Caco-2 (cell line): ENCODE results near the gene FUOM. TPM values are rescaled to one million over a fixed set of nuclear protein-coding genes. Genes with fewer than 3 reads are reported as not detected.

ENCODE experiments used
- BruUV-seq: library from RNA; stranded (reverse); fragments of 400-500 nt; replicated peaks from 2 replicates; lab custom pipeline; 2021; lab: Mats Ljungman, UMichigan
- CTCF ChIA-PET: fragments of 300-600 bp; sonication (Branson Sonifier 250); formaldehyde crosslinking; loops from one replicate; lab custom pipeline; 2022; ENCODE audit warnings: antibody characterized with exemption; lab: Charles Lee
- POLR2A ChIA-PET: fragments of 300-600 bp; sonication (Branson Sonifier 250); formaldehyde crosslinking; loops from one replicate; lab custom pipeline; 2022; ENCODE audit warnings: antibody characterized with exemption; lab: Charles Lee
- DNase-seq, 2 experiments: peaks; one replicate each; pipeline versions ENCODE4 v3.0.0 to v3.0.0-alpha.2; 2020 to 2022
- H3K27me3 ChIP-seq: replicated peaks from 2 replicates; pipeline ENCODE4 v1.6.0; 2011; ENCODE audit warnings: low read length; ENCODE audit not compliant: control insufficient read depth, insufficient read depth
- H3K36me3 ChIP-seq: 2 replicates; pipeline ENCODE4 v1.5.1; 2011; ENCODE audit warnings: low read length; ENCODE audit not compliant: control insufficient read depth, insufficient read depth
- H3K4me1 ChIP-seq: fragments of 250-450 bp; sonication (Bioruptor Pico); 2 replicates; pipeline ENCODE4 v1.5.1; 2020; ENCODE audit warnings: mild to moderate bottlenecking
- H3K4me3 ChIP-seq: 2 replicates; pipeline ENCODE4 v1.5.1; 2011; ENCODE audit warnings: low read depth, mild to moderate bottlenecking, control low read depth, low read length
- H3K9me3 ChIP-seq: fragments of 250-450 bp; sonication (Bioruptor Pico); 2 replicates; pipeline ENCODE4 v1.5.1; 2020; ENCODE audit warnings: mild to moderate bottlenecking, moderate library complexity
- H3K27ac Mint-ChIP-seq: one replicate; pipeline ENCODE4 v1.8.0; 2022; ENCODE audit warnings: mixed read lengths; ENCODE audit not compliant: unreplicated experiment
- H3K27me3 Mint-ChIP-seq: one replicate; pipeline ENCODE4 v1.8.0; 2022; ENCODE audit warnings: mixed read lengths; ENCODE audit not compliant: insufficient read depth, unreplicated experiment
- H3K36me3 Mint-ChIP-seq: one replicate; pipeline ENCODE4 v1.8.0; 2022; ENCODE audit warnings: mild to moderate bottlenecking, mixed read lengths; ENCODE audit not compliant: insufficient read depth, unreplicated experiment
- H3K4me1 Mint-ChIP-seq: one replicate; pipeline ENCODE4 v1.8.0; 2022; ENCODE audit warnings: low read depth, mixed read lengths; ENCODE audit not compliant: unreplicated experiment
- H3K4me3 Mint-ChIP-seq: one replicate; pipeline ENCODE4 v1.8.0; 2022; ENCODE audit warnings: mild to moderate bottlenecking, moderate library complexity, mixed read lengths; ENCODE audit not compliant: unreplicated experiment
- H3K9me3 Mint-ChIP-seq: one replicate; pipeline ENCODE4 v1.8.0; 2022; ENCODE audit warnings: mixed read lengths; ENCODE audit not compliant: unreplicated experiment
- intact Hi-C: fragments of 100-400 bp; cut with micrococcal nuclease; formaldehyde crosslinking; loops from one replicate; pipeline ENCODE4 v1.10.0; 2022; ENCODE audit not compliant: unreplicated experiment
- total RNA-seq: library from RNA; stranded (reverse); gene quantifications from 2 replicates; pipeline ENCODE4 v1.2.3, GENCODE V29; 2022
- TF ChIP-seq, protein P1 (sequence below), 2 experiments: fragments of 200-600 bp in 1 of 2; IDR thresholded peaks; 1 replicate in 1 of 2; 2 replicates in 1 of 2; pipeline versions ENCODE4 v1.5.1 to v1.8.0; 2011 to 2022; ENCODE audit warnings: antibody characterized with exemption in 1 of 2, control low read depth in 1 of 2, inconsistent platforms in 1 of 2, low read depth in 1 of 2, low read length in 1 of 2, mild to moderate bottlenecking in 1 of 2, moderate library complexity in 1 of 2; ENCODE audit not compliant: insufficient read depth in 1 of 2, severe bottlenecking in 1 of 2, unreplicated experiment in 1 of 2

The FUOM gene
- total RNA-seq, 1 experiment from 2014 or later, result 119 TPM

DNA sequence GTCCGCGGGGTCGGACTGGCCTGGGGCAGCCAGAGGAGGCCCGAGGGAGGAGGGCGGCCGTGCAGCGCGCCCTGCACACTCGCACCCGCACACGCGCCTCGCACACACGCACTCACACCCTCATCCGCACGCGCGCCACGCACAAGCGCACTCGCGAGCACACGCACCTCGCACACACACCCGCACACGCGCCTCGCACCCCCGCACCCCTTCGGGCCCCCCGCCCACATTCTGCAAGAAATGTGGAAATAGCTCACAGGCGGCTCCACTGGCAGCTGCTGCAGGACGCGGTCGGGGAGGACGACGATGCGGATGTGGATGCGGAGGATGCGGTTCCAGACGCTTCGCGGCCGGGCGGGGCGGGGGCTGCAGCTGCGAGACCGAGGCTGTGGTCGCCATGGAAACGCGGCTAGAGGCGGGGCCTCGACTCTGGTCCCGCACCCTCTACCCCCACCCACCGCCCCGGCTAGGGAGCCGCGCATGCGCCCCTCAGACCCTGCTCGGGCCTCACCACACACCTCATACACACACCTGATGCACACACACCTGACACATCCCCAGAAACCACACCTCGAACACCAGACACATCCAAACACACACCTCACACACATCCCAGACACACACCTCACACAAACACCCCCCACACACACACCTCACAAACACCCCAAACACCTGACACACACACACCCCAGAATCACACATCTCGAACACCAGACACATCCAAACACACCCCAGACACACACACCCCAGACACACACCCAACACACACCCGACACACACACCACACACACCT is 21.0 kb downstream of the FUOM start, which contains the start of gene CALY:
CALY (minus strand) TSS at position 320 of the 793 bp plus-strand sequence. CDS start 7,907 bp downstream, outside the sequence.
- ChIA-PET POLR2A (interaction anchor here (0.9 kb wide), 1 partner anchor 21 kb away, joined by 3 read pairs; the partner anchor contains the start of gene FUOM), CTCF (interaction anchor here (0.9 kb wide), 1 partner anchor 13 kb away, joined by 8 read pairs; no protein-coding TSS in a partner anchor)
- H3K27ac Mint-ChIP-seq, result no peak within 1 kb of the TSS
- Histone ChIP-seq H3K27me3 (peaks cover 7% of the 10 kb centered on the region), H3K4me1 (peaks cover 22% of the 10 kb centered on the region), H3K4me3 (peak within 1 kb of the TSS; percentile 31), H3K36me3 (no peaks in the 10 kb centered on the region), H3K9me3 (peaks cover 29% of the 10 kb centered on the region)
- H3K4me1 Mint-ChIP-seq, result no peaks in the 10 kb centered on the region
- DNase-seq, result peak; percentile 80 to 84
- H3K36me3 Mint-ChIP-seq, result peaks cover 6% of the 10 kb centered on the region
- no peaks in the 10 kb centered on the region for H3K9me3 Mint-ChIP-seq
- TF ChIP-seq, protein P1, sequence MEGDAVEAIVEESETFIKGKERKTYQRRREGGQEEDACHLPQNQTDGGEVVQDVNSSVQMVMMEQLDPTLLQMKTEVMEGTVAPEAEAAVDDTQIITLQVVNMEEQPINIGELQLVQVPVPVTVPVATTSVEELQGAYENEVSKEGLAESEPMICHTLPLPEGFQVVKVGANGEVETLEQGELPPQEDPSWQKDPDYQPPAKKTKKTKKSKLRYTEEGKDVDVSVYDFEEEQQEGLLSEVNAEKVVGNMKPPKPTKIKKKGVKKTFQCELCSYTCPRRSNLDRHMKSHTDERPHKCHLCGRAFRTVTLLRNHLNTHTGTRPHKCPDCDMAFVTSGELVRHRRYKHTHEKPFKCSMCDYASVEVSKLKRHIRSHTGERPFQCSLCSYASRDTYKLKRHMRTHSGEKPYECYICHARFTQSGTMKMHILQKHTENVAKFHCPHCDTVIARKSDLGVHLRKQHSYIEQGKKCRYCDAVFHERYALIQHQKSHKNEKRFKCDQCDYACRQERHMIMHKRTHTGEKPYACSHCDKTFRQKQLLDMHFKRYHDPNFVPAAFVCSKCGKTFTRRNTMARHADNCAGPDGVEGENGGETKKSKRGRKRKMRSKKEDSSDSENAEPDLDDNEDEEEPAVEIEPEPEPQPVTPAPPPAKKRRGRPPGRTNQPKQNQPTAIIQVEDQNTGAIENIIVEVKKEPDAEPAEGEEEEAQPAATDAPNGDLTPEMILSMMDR (IDR thresholded peaks at IDR 0.05; ENCODE audit: insufficient read depth in 1 of 2, low read depth in 1 of 2, low read length in 1 of 2, severe bottlenecking in 1 of 2, unreplicated experiment in 1 of 2), result no peak
- H3K27me3 Mint-ChIP-seq, result peaks cover 23% of the 10 kb centered on the region
- no TSS peak for BruUV-seq
- peak within 1 kb of the TSS; percentile 64 for H3K4me3 Mint-ChIP-seq
- intact Hi-C loops, result no loop called here

DNA sequence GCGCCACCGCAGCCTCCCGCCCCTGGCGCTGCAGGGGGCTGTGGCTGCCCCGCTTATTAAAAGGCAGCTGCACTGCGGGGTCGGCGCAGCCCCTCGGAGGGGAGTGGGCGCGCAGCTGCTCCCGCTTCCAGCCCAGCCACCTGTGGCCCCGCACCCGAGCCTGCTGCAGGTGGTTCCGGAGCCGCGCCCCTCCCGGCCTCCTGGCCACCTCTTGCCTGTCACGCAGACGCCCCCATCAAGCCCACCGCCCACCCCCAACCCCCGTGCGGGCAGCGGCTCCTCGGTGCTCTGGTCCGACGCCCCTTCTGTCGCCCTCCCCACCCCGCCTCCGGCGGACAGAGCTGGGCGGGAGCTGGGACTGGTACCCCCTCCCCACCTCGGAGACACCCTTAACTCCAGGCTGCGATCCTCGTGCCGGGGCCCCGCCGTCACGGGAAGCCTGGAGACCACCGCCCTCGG is 21.7 kb downstream of the FUOM start:
- ChIA-PET CTCF (interaction anchor here (0.9 kb wide), 1 partner anchor 13 kb away, joined by 8 read pairs; no protein-coding TSS in a partner anchor), POLR2A (interaction anchor here (0.9 kb wide), 1 partner anchor 22 kb away, joined by 3 read pairs; the partner anchor contains the start of gene FUOM)
- H3K9me3 ChIP-seq, result peaks cover 29% of the 10 kb centered on the region
- Mint-ChIP-seq H3K9me3 (no peaks in the 10 kb centered on the region), H3K27me3 (peaks cover 27% of the 10 kb centered on the region), H3K27ac (no peak overlapping the region), H3K36me3 (peaks cover 6% of the 10 kb centered on the region), H3K4me1 (no peaks in the 10 kb centered on the region), H3K4me3 (no peak overlapping the region)
- peaks cover 22% of the 10 kb centered on the region for H3K4me1 ChIP-seq
- DNase-seq, result no peak
- intact Hi-C loops, result no loop called here
- H3K36me3 ChIP-seq, result no peaks in the 10 kb centered on the region
- no TSS peak for BruUV-seq
- H3K27me3 ChIP-seq, result peaks cover 7% of the 10 kb centered on the region
- TF ChIP-seq, protein P1 (IDR thresholded peaks at IDR 0.05; ENCODE audit: insufficient read depth in 1 of 2, low read depth in 1 of 2, low read length in 1 of 2, severe bottlenecking in 1 of 2, unreplicated experiment in 1 of 2), result no peak
- peak overlapping the region; percentile 31 for H3K4me3 ChIP-seq
